D721Med (cell line): ENCODE data around the gene DHDH.

Source experiments
- DNase-seq: peaks from one replicate; pipeline ENCODE4 v3.0.0; 2011; ENCODE audit warnings: low spot score; ENCODE audit not compliant: insufficient read length
- FAIRE-seq: peaks from 2 replicates; lab custom pipeline; 2011; peaks lifted over from hg19 to GRCh38; lab: Jason Lieb, UNC
- TF ChIP-seq, protein P1 (sequence below): IDR thresholded peaks from 2 replicates; pipeline ENCODE4 v1.5.1; 2012; ENCODE audit warnings: mild to moderate bottlenecking, control low read depth; ENCODE audit not compliant: insufficient read depth; ENCODE audit errors: missing control alignments

DHDH gene

GRCh38 chr19:48945415-48945814 is 11.9 kb downstream of the DHDH start:
- TF ChIP-seq, protein P1, sequence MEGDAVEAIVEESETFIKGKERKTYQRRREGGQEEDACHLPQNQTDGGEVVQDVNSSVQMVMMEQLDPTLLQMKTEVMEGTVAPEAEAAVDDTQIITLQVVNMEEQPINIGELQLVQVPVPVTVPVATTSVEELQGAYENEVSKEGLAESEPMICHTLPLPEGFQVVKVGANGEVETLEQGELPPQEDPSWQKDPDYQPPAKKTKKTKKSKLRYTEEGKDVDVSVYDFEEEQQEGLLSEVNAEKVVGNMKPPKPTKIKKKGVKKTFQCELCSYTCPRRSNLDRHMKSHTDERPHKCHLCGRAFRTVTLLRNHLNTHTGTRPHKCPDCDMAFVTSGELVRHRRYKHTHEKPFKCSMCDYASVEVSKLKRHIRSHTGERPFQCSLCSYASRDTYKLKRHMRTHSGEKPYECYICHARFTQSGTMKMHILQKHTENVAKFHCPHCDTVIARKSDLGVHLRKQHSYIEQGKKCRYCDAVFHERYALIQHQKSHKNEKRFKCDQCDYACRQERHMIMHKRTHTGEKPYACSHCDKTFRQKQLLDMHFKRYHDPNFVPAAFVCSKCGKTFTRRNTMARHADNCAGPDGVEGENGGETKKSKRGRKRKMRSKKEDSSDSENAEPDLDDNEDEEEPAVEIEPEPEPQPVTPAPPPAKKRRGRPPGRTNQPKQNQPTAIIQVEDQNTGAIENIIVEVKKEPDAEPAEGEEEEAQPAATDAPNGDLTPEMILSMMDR, result no peak
- DNase-seq (no peak), FAIRE-seq (no peak)

- TF ChIP-seq, protein P1, result no peak
- no peak for DNase-seq
- FAIRE-seq, result no peak
These were observed 12.3 kb downstream of the DHDH start for GRCh38 chr19:48945817-48946216.

DNA sequence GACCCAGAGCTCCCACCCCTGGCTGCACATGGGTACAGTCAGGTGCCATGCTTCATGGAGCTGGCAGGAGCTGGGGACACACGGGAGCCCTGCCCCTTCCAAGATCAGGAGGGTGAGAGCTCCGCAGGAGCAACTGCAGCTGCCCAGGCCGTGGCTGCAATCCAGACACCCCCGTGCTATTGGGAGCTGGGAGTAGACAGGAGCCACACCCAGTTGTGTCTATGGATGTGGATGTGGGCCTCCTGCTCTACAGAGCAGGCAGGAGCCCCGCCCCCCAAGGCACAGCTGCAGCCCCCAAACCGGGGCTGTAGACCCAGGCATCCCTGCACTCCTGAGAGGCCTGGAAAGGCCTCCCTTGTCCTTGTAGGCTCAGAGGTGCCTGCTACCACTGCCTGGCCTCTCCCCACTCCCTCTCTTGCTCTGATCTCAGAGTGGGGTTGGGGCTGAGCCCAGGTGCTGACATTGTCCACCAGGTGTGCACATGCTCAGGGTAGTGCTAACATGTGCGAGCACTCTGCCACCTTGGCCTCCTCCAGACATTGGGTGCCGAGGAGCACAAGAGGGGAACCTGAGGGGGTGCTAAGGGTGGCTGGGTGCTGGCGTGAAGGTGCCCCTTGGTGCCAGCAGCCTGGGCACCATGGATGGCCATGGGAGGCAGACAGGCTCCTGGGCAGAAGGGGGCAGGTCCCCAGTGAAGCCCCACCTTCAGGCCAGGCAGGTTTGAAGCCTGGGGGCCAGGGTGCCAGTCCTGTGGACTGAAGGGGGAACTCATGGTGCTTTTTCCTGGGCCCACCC is 13.2 kb downstream of the DHDH start:
- FAIRE-seq (no peak), DNase-seq (no peak)
- TF ChIP-seq, protein P1, result no peak

- FAIRE-seq (no peak), DNase-seq (no peak)
- TF ChIP-seq, protein P1, result no peak
These were observed 13.7 kb downstream of the DHDH start for GRCh38 chr19:48947258-48947542.

DNA sequence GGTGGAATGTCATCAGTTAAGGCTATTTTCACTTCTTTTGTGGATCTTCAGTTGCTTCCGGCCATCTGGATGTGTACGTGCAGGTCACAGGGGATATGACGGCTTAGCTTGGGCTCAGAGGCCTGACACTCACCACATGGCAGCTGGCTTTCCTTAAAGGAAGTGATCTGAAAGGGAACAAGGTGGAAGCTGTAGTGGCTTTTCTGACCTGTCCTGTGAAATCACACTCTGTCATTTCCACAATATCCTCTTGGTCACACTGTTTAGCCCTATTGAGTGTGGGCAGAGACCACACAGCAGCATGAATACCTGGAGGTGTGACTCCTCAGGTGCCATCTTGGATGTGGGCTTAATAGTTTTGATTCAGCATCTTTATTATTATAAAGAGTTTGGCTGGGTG is 16.7 kb downstream of the DHDH start:
- DNase-seq (no peak), FAIRE-seq (no peak)
- TF ChIP-seq, protein P1, result no peak

DNA sequence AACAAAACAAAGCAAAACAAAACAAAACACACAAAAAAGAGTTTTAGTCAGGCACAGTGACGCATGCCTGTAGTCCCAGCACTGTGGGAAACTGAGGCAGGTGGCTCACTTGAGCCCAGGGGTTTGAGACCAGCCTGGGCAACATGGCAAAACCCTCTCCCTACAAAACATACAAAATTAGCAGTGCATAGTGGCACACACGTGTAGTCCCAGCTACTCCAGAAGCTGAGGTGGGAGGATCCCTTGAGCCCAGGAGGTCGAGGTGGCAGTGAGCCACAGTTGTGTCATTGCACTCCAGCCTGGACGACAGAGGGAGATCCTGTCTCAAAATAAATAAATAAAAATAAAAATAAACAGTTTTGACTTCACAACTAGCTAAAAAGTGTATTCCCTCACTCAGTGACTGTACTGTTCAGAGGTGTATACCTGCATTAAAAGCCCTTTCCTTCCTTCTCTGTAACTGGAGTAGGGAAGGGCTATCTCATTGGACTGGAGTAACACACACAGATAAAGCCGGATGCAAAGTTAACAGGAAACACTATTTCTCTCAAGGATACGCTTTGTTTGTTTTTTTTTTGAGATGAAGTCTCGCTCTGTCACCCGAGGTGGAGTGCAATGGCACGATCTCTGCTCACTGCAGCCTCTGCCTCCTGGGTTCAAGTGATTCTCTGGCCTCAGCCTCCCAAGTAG is 17.5 kb downstream of the DHDH start:
- no peak for FAIRE-seq
- DNase-seq, result no peak
- TF ChIP-seq, protein P1, result no peak

DNA sequence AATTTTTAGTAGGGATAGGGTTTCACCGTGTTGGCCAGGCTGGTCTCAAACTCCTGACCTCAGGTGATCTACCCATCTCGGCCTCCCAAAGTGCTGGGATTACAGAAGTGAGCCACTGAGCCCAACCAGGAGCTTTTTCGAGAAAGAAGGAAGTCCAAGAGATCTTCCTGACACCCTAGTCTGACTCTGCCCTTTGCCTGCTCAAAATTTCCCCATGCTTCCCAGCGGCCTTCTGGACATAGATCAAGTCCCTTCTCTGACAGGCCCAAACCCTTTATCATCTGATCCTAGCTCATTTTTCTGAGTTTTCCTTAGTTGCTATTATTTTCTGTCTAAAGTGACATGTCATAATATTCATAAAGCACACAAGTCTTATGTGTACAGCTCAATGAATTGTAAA is 19.6 kb downstream of the DHDH start:
- TF ChIP-seq, protein P1, result no peak
- FAIRE-seq (no peak), DNase-seq (no peak)
